OCI-LY1 (cell line): ENCODE measurements around the gene AP3S2.

Source experiments
- H2AFZ ChIP-seq: fragments of 200-600 bp; sonication (generic), shearing (Covaris generic); 2 replicates; pipeline ENCODE4 v1.6.0; 2014; ENCODE audit warnings: antibody characterized with exemption, mild to moderate bottlenecking, low read length
- H3F3A ChIP-seq: fragments of 200-600 bp; sonication (generic), shearing (Covaris generic); 2 replicates; pipeline ENCODE4 v1.6.0; 2014; ENCODE audit warnings: mild to moderate bottlenecking, antibody characterized with exemption, low read length, moderate library complexity; ENCODE audit not compliant: insufficient read depth
- H3K27ac ChIP-seq: fragments of 200-600 bp; sonication (generic); 2 replicates; pipeline ENCODE4 v1.5.1; 2014; ENCODE audit warnings: low read length, mixed run types, mild to moderate bottlenecking, low read depth; ENCODE audit not compliant: poor library complexity, severe bottlenecking
- H3K27me3 ChIP-seq: fragments of 200-600 bp; sonication (generic); 2 replicates; pipeline ENCODE4 v1.6.0; 2014; ENCODE audit warnings: antibody characterized with exemption, mild to moderate bottlenecking, low read length, moderate library complexity; ENCODE audit not compliant: insufficient read depth
- H3K36me3 ChIP-seq: fragments of 200-600 bp; sonication (generic); 2 replicates; pipeline ENCODE4 v1.6.1; 2014; ENCODE audit warnings: mild to moderate bottlenecking, antibody characterized with exemption, low read length, moderate library complexity, mixed read lengths; ENCODE audit not compliant: insufficient read depth
- H3K4me1 ChIP-seq: fragments of 200-600 bp; sonication (generic); 2 replicates; pipeline ENCODE4 v1.5.1; 2014; ENCODE audit warnings: mild to moderate bottlenecking, low read length, moderate library complexity; ENCODE audit not compliant: insufficient read depth, severe bottlenecking
- H3K4me2 ChIP-seq: fragments of 200-600 bp; sonication (generic), shearing (Covaris generic); 2 replicates; pipeline ENCODE4 v1.6.1; 2014; ENCODE audit warnings: low read length
- H3K4me3 ChIP-seq: fragments of 200-600 bp; sonication (generic); 2 replicates; pipeline ENCODE4 v1.5.1; 2014; ENCODE audit warnings: low read length, low read depth, mild to moderate bottlenecking, mixed read lengths; ENCODE audit not compliant: poor library complexity, severe bottlenecking
- H3K79me2 ChIP-seq: fragments of 200-600 bp; shearing (Covaris generic); 2 replicates; pipeline ENCODE4 v1.6.1; 2016; ENCODE audit warnings: mixed run types, low read length, mixed read lengths; ENCODE audit not compliant: insufficient read depth
- H3K9ac ChIP-seq: fragments of 200-600 bp; sonication (generic), shearing (Covaris generic); 2 replicates; pipeline ENCODE4 v1.6.1; 2014; ENCODE audit warnings: mild to moderate bottlenecking, low read length, mixed read lengths
- H3K9me2 ChIP-seq: fragments of 200-600 bp; sonication (generic), shearing (Covaris generic); 2 replicates; pipeline ENCODE4 v1.6.1; 2014; ENCODE audit warnings: low read depth, mild to moderate bottlenecking, low read length, mixed read lengths
- H3K9me3 ChIP-seq: fragments of 200-600 bp; shearing (Covaris generic); 2 replicates; pipeline ENCODE4 v1.6.1; 2014; ENCODE audit warnings: low read length, mixed read lengths
- H4K20me1 ChIP-seq: fragments of 200-600 bp; sonication (generic), shearing (Covaris generic); 2 replicates; pipeline ENCODE4 v1.6.0; 2016; ENCODE audit warnings: mild to moderate bottlenecking, low read length; ENCODE audit not compliant: insufficient read depth
- CTCF ChIP-seq: fragments of 200-600 bp; sonication (generic), shearing (Covaris generic); IDR thresholded peaks from 2 replicates; pipeline ENCODE4 v1.5.1; 2017; ENCODE audit warnings: mild to moderate bottlenecking, antibody characterized with exemption, low read length, moderate library complexity, mixed read lengths
- EZH2 ChIP-seq: fragments of 200-600 bp; sonication (generic), shearing (Covaris generic); IDR thresholded peaks from 2 replicates; pipeline ENCODE4 v1.8.0; 2017; ENCODE audit warnings: borderline replicate concordance, mixed run types, mild to moderate bottlenecking, antibody characterized with exemption, low read length, moderate library complexity, mixed read lengths

AP3S2 gene

GRCh38 chr15:89848970-89849292, 44.9 kb downstream of the AP3S2 start:
- H3K27ac ChIP-seq, result no peak overlapping the region
- no peak overlapping the region for H3K4me2 ChIP-seq
- H2AFZ ChIP-seq, result no peak overlapping the region
- no peaks in the 10 kb centered on the region for H3K9me2 ChIP-seq
- no peak for TF ChIP-seq EZH2
- TF ChIP-seq CTCF, result no peak
- peaks cover 5% of the 10 kb centered on the region for H3K4me1 ChIP-seq
- H3F3A ChIP-seq, result no peaks in the 10 kb centered on the region
- H3K79me2 ChIP-seq, result no peaks in the 10 kb centered on the region
- no peak overlapping the region for H3K4me3 ChIP-seq
- no peak overlapping the region for H3K9ac ChIP-seq
- H3K27me3 ChIP-seq, result no peaks in the 10 kb centered on the region
- no peaks in the 10 kb centered on the region for H4K20me1 ChIP-seq
- no peaks in the 10 kb centered on the region for H3K9me3 ChIP-seq
- peaks cover 13% of the 10 kb centered on the region; the same call in 1 of the 2 replicates for H3K36me3 ChIP-seq

GRCh38 chr15:89847101-89847500, 46.7 kb downstream of the AP3S2 start:
- Histone ChIP-seq H3K79me2 (no peaks in the 10 kb centered on the region), H3K9ac (no peak overlapping the region), H3K9me3 (no peaks in the 10 kb centered on the region), H3K4me2 (no peak overlapping the region), H3K4me1 (peaks cover 5% of the 10 kb centered on the region), H4K20me1 (no peaks in the 10 kb centered on the region), H3K27me3 (no peaks in the 10 kb centered on the region), H3K27ac (no peak overlapping the region), H3K4me3 (no peak overlapping the region), H3K9me2 (no peaks in the 10 kb centered on the region), H3K36me3 (peaks cover 13% of the 10 kb centered on the region; the same call in 1 of the 2 replicates), H3F3A (no peaks in the 10 kb centered on the region), H2AFZ (no peak overlapping the region)
- TF ChIP-seq EZH2 (no peak), CTCF (no peak)

DNA sequence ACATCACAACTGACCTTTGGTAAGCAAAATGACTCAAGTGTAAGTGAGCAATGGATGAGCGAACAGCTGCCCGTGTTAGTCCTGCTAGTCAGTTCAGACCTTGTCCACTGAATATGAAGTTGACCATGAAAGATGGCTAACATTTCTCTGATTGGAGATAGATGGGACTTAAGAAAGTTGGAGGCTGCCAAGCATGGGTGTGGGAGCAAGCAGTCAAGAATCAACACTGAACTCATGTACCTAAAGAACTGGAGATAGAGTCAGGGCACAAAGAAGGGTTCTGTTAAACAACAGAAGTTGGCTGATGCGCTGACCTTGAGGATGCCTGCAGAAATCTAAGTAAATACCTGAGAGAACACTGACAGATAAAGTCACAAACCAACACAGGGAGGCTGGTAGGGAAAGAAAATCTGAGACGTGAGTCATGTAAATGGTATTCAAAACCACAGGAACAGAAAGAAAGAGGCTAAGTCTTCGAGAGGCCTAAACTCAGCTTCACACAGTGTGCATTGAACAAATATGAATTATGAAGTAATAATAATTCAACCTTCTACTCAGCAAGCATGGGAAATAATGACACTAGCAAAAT, 48.4 kb downstream of the AP3S2 start:
- Histone ChIP-seq H3K79me2 (no peaks in the 10 kb centered on the region), H3F3A (no peaks in the 10 kb centered on the region), H3K4me1 (no peaks in the 10 kb centered on the region), H3K9me3 (no peaks in the 10 kb centered on the region), H3K4me3 (no peak overlapping the region), H3K9me2 (no peaks in the 10 kb centered on the region), H3K9ac (no peak overlapping the region), H2AFZ (no peak overlapping the region), H3K27me3 (no peaks in the 10 kb centered on the region), H4K20me1 (no peaks in the 10 kb centered on the region), H3K27ac (no peak overlapping the region), H3K4me2 (no peak overlapping the region), H3K36me3 (peaks cover 9% of the 10 kb centered on the region; the same call in 1 of the 2 replicates)
- no peak for TF ChIP-seq EZH2
- TF ChIP-seq CTCF, result no peak
